ENCODE measurements around the gene SENP5. TPM values are rescaled to one million over a fixed set of nuclear protein-coding genes. Genes with fewer than 3 reads are reported as not detected.

The SENP5 gene
- total and polyA plus RNA-seq, 2 of the 8 experiments (the other 6 are each of a cell fraction or from before 2014, with no cell fraction given) = 6.7 to 27.3 TPM

DNA sequence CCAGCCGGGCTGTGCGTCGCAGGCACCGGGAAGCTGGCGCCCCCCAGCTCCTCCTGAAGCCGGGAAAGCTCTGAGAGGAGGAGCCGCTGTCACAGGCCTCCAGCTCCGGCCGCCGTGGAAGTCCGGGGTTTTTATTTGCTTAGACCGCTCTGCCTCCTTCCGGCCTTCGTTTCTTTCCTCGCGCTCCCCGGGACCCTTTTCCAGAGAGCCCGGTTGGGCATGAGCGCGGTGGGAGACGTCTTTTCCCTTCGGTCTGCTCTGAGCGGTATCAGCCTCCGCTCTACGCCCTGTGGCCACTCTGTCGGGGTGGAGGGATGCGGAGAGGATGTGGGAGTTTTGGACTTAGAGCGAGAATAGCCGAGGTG is 559 bp downstream of the SENP5 start:
- H2BK12ac ChIP-seq (ENCODE audit: low read depth, low read length) = no peak overlapping the region
- H4K5ac ChIP-seq (ENCODE audit: insufficient read length, low read depth, low read length) = no peak overlapping the region
- FAIRE-seq (no peak), DNase-seq (ENCODE audit: low read depth in 1 of 2, low spot score in 2 of 2) (no peak)
- ChIA-PET POLR2A (ENCODE audit: partially characterized antibody) (interaction anchor here (0.6 to 2.9 kb wide), 13 partner anchors 9 to 236 kb away, joined by 3 to 11 read pairs (median 4); partner anchors contain the start of genes NCBP2 and PAK2), CTCF (ENCODE audit: partially characterized antibody) (interaction anchor here (1.1 kb wide), 4 partner anchors 31 to 320 kb away, joined by 3 read pairs; partner anchors contain the start of gene MELTF)
- H3K56ac ChIP-seq (replicated peaks; ENCODE audit: insufficient read length, low read depth, low read length) = peak overlapping the region; percentile 69
- no peak overlapping the region for H2BK120ac ChIP-seq (replicated peaks; ENCODE audit: low read depth, low read length)
- peaks cover 0 to 4% (median 0%) of the 10 kb centered on the region in 4 experiments; a peak in 4 of 7 replicates for H3K4me1 ChIP-seq (replicated peaks in 1 of 4; ENCODE audit: control insufficient read depth in 3 of 4, insufficient read depth in 4 of 4, low read length in 3 of 4)
- H3K79me1 ChIP-seq (ENCODE audit: low read depth, low read length) = peaks cover 3% of the 10 kb centered on the region; the same call in 1 of the 2 replicates
- H2BK20ac ChIP-seq (ENCODE audit: low read length) = no peak overlapping the region
- peaks cover 9% of the 10 kb centered on the region; the same call in 1 of the 2 replicates for H3K23me2 ChIP-seq (ENCODE audit: low read depth, low read length)
- H3K4me3 ChIP-seq (ENCODE audit: extremely low read depth in 1 of 4, insufficient read depth in 2 of 4, low read depth in 3 of 4, low read length in 4 of 4) = peak overlapping the region; percentile 57 to 90 (median 88)
- H3K4me2 ChIP-seq (ENCODE audit: insufficient read depth in 1 of 2, low read depth in 2 of 2, low read length in 2 of 2) = peak overlapping the region; percentile 65 to 92
- H3K18ac ChIP-seq (ENCODE audit: extremely low read depth, low read length) = no peak overlapping the region
- no peaks in the 10 kb centered on the region for H3K27me3 ChIP-seq (replicated peaks in 1 of 4; ENCODE audit: control insufficient read depth in 3 of 4, extremely low read depth in 1 of 4, insufficient read depth in 3 of 4, low read length in 3 of 4)
- 4% methylated on average over 26 of the region's 29 CpGs; no CpG with 5 or more reads in 1 of the 2 experiments for WGBS, 2 experiments (ENCODE audit: extremely low coverage in 1 of 2, insufficient coverage in 1 of 2, insufficient read length in 1 of 2, insufficient replicate concordance in 2 of 2, low coverage in 1 of 2, low lambda C conversion rate in 2 of 2, missing lambda C conversion rate in 1 of 2)
- no peak overlapping the region for H3K23ac ChIP-seq (ENCODE audit: insufficient read length)
- H3K14ac ChIP-seq (ENCODE audit: insufficient read length) = no peak overlapping the region
- H4K91ac ChIP-seq (replicated peaks; ENCODE audit: insufficient read length, low read length) = no peak overlapping the region
- H2AK5ac ChIP-seq (ENCODE audit: low read depth, low read length) = no peak overlapping the region
- no peaks in the 10 kb centered on the region; a peak in 1 of 8 replicates for H3K36me3 ChIP-seq (ENCODE audit: control insufficient read depth in 2 of 4, insufficient read depth in 4 of 4, low read length in 3 of 4)
- H2BK5ac ChIP-seq (ENCODE audit: low read depth, low read length) = no peak overlapping the region
- H4K20me1 ChIP-seq (replicated peaks in 1 of 2; ENCODE audit: control insufficient read depth in 1 of 2, insufficient read depth in 2 of 2, low read length in 2 of 2) = peaks cover 0 to 15% of the 10 kb centered on the region in 2 experiments
- H3K27ac ChIP-seq (ENCODE audit: low read depth, low read length) = 0 out of 2 replicates have a peak overlapping the region, but pooled peaks have one; percentile 67
- H3K9ac ChIP-seq (replicated peaks in 1 of 4; ENCODE audit: extremely low read depth in 1 of 4, low read depth in 3 of 4, low read length in 3 of 4) = peak overlapping the region; percentile 68 to 97 (median 79); a peak in 6 of 7 replicates
- H3K9me3 ChIP-seq (ENCODE audit: insufficient read depth in 2 of 2, low read depth in 1 of 2, low read length in 1 of 2) = no peaks in the 10 kb centered on the region
- H2BK15ac ChIP-seq (ENCODE audit: low read length) = no peak overlapping the region
- TF ChIP-seq KDM5A (IDR thresholded peaks at IDR 0.05; ENCODE audit: low read length) = peak; percentile 34; the same call in 1 of the 2 replicates
- TF ChIP-seq KDM4A (IDR thresholded peaks at IDR 0.05; ENCODE audit: low read depth, low read length, severe bottlenecking) = no peak
- TF ChIP-seq SIN3A (conservative IDR thresholded peaks at IDR 0.05 in 1 of 2, IDR thresholded peaks at IDR 0.05 in 1 of 2; ENCODE audit: low read depth in 1 of 2, low read length in 2 of 2) = 0 out of 4 replicates have a peak, but pooled peaks of 1 of the 2 experiments have one; percentile 17
- no peak for TF ChIP-seq SIRT6 (IDR thresholded peaks at IDR 0.05; ENCODE audit: low read length)
- no peak overlapping the region for H2AFZ ChIP-seq (ENCODE audit: low read length)
- peak overlapping the region; percentile 97 for H4K8ac ChIP-seq (ENCODE audit: extremely low read depth, insufficient read depth, low read length)
- H3K79me2 ChIP-seq (ENCODE audit: control insufficient read depth in 1 of 2, insufficient read depth in 2 of 2, low read length in 2 of 2) = peaks cover 8 to 48% of the 10 kb centered on the region in 2 experiments
- H3K4ac ChIP-seq (replicated peaks; ENCODE audit: insufficient read length, low read depth, low read length) = no peak overlapping the region
